ENCODE data around the gene OPA3. TPM values are rescaled to one million over a fixed set of nuclear protein-coding genes. Genes with fewer than 3 reads are reported as not detected.

Gene OPA3
- polyA plus RNA-seq, 3 donors, result 4.4 to 6.9 (median 5.6) TPM

DNA sequence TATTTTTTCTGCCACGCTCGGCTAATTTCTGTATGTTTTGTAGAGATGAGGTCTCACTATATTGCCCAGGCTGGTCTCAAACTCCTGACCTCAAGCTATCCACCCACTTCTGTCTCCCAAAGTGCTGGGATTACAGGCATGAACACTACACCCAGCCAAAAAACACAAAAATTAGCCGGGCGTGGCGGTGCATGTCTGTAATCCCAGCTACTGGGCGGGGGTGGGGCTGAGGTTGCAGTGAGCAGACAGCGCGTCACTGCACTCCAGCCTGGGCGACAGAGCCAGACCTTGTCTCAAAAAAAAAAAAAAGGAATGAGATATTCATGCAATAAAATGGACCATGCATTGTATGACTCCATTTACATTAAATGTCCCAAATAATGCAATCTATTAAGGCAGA lies 45.1 kb downstream of the OPA3 start:
- no CpG with 5 or more reads among the region's 9 CpGs for WGBS (ENCODE audit: insufficient coverage)
- Histone ChIP-seq H3K79me2 (ENCODE audit: insufficient read depth, low read length) (no peaks in the 10 kb centered on the region), H3K27me3 (ENCODE audit: control insufficient read depth in 2 of 2, insufficient read depth in 2 of 2, low read length in 2 of 2) (no peaks in the 10 kb centered on the region), H2AFZ (ENCODE audit: insufficient read depth, low read depth, low read length, poor library complexity, severe bottlenecking) (no peak overlapping the region), H3K36me3 (replicated peaks in 1 of 2; ENCODE audit: control insufficient read depth in 1 of 2, insufficient read depth in 2 of 2, low read length in 2 of 2) (no peaks in the 10 kb centered on the region), H3K4me3 (replicated peaks in 1 of 3; ENCODE audit: low read depth in 2 of 3, low read length in 3 of 3) (no peak overlapping the region), H3K9me3 (replicated peaks in 1 of 2; ENCODE audit: control insufficient read depth in 1 of 2, insufficient read depth in 1 of 2, low read length in 2 of 2) (peaks cover 13 to 16% of the 10 kb centered on the region in 2 donors), H3K4me2 (replicated peaks; ENCODE audit: extremely low read depth, low read length, poor library complexity, severe bottlenecking) (no peak overlapping the region), H4K20me1 (ENCODE audit: insufficient read depth, low read length) (no peaks in the 10 kb centered on the region), H3K4me1 (ENCODE audit: control insufficient read depth in 1 of 2, insufficient read depth in 2 of 2, low read length in 2 of 2) (peaks cover 14% of the 10 kb centered on the region in 2 donors), H3K9ac (ENCODE audit: insufficient read depth, low read length, poor library complexity, severe bottlenecking) (no peak overlapping the region), H3K27ac (ENCODE audit: low read depth in 1 of 2, low read length in 2 of 2) (no peak overlapping the region)
- Mint-ChIP-seq H3K27me3 (ENCODE audit: low read depth in 3 of 3) (no peaks in the 10 kb centered on the region), H3K36me3 (peaks cover 0 to 3% of the 10 kb centered on the region in 2 donors), H3K9me3 (peaks cover 6 to 21% (median 17%) of the 10 kb centered on the region in 7 donors), H3K27ac (no peak overlapping the region), H3K4me3 (no peak overlapping the region), H3K4me1 (peaks cover 11% of the 10 kb centered on the region)
- TF ChIP-seq, protein P1, sequence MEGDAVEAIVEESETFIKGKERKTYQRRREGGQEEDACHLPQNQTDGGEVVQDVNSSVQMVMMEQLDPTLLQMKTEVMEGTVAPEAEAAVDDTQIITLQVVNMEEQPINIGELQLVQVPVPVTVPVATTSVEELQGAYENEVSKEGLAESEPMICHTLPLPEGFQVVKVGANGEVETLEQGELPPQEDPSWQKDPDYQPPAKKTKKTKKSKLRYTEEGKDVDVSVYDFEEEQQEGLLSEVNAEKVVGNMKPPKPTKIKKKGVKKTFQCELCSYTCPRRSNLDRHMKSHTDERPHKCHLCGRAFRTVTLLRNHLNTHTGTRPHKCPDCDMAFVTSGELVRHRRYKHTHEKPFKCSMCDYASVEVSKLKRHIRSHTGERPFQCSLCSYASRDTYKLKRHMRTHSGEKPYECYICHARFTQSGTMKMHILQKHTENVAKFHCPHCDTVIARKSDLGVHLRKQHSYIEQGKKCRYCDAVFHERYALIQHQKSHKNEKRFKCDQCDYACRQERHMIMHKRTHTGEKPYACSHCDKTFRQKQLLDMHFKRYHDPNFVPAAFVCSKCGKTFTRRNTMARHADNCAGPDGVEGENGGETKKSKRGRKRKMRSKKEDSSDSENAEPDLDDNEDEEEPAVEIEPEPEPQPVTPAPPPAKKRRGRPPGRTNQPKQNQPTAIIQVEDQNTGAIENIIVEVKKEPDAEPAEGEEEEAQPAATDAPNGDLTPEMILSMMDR (IDR thresholded peaks at IDR 0.05), result no peak
- intact Hi-C loops (cut with micrococcal nuclease), result no loop called here
- no peak for DNase-seq

- H3K9me3 ChIP-seq (replicated peaks in 1 of 2; ENCODE audit: control insufficient read depth in 1 of 2, insufficient read depth in 1 of 2, low read length in 2 of 2), result peaks cover 16 to 17% of the 10 kb centered on the region in 2 donors
- H3K27ac Mint-ChIP-seq, result no peak overlapping the region
- H3K27me3 Mint-ChIP-seq (ENCODE audit: low read depth in 3 of 3), result peaks cover 24 to 37% (median 29%) of the 10 kb centered on the region in 3 donors
- H3K4me2 ChIP-seq (replicated peaks; ENCODE audit: extremely low read depth, low read length, poor library complexity, severe bottlenecking), result no peak overlapping the region
- peaks cover 38% of the 10 kb centered on the region for H4K20me1 ChIP-seq (ENCODE audit: insufficient read depth, low read length)
- peaks cover 6 to 33% (median 19%) of the 10 kb centered on the region in 7 donors for H3K9me3 Mint-ChIP-seq
- peaks cover 16 to 25% of the 10 kb centered on the region in 2 donors for H3K4me1 ChIP-seq (ENCODE audit: control insufficient read depth in 1 of 2, insufficient read depth in 2 of 2, low read length in 2 of 2)
- peaks cover 20 to 25% of the 10 kb centered on the region in 2 donors for H3K36me3 Mint-ChIP-seq
- TF ChIP-seq, protein P1 (IDR thresholded peaks at IDR 0.05), result no peak
- intact Hi-C loops (cut with micrococcal nuclease), result no loop called here
- no peak for DNase-seq
- H3K79me2 ChIP-seq (ENCODE audit: insufficient read depth, low read length), result no peaks in the 10 kb centered on the region
- H3K36me3 ChIP-seq (replicated peaks in 1 of 2; ENCODE audit: control insufficient read depth in 1 of 2, insufficient read depth in 2 of 2, low read length in 2 of 2), result peaks cover 16 to 18% of the 10 kb centered on the region in 2 donors
- H3K4me1 Mint-ChIP-seq, result peaks cover 26% of the 10 kb centered on the region
- H3K27me3 ChIP-seq (ENCODE audit: control insufficient read depth in 2 of 2, insufficient read depth in 2 of 2, low read length in 2 of 2), result peaks cover 0 to 16% of the 10 kb centered on the region in 2 donors
- H3K9ac ChIP-seq (ENCODE audit: insufficient read depth, low read length, poor library complexity, severe bottlenecking), result no peak overlapping the region
- WGBS (ENCODE audit: insufficient coverage), result 100% methylated on average over 1 of the region's 1 CpG
- H3K27ac ChIP-seq (ENCODE audit: low read depth in 1 of 2, low read length in 2 of 2), result no peak overlapping the region
- no peak overlapping the region for H3K4me3 ChIP-seq (replicated peaks in 1 of 3; ENCODE audit: low read depth in 2 of 3, low read length in 3 of 3)
- no peak overlapping the region for H3K4me3 Mint-ChIP-seq
- no peak overlapping the region for H2AFZ ChIP-seq (ENCODE audit: insufficient read depth, low read depth, low read length, poor library complexity, severe bottlenecking)
Measured at GRCh38 chr19:45531349-45531748, 53.3 kb downstream of the OPA3 start.

Measured in CD14-positive monocyte (primary cell).